ENCODE measurements around the gene S100A2. TPM values are rescaled to one million over a fixed set of nuclear protein-coding genes. Genes with fewer than 3 reads are reported as not detected.

The S100A2 gene
- total RNA-seq, 1 experiment from 2014 or later: 5.6 TPM

DNA sequence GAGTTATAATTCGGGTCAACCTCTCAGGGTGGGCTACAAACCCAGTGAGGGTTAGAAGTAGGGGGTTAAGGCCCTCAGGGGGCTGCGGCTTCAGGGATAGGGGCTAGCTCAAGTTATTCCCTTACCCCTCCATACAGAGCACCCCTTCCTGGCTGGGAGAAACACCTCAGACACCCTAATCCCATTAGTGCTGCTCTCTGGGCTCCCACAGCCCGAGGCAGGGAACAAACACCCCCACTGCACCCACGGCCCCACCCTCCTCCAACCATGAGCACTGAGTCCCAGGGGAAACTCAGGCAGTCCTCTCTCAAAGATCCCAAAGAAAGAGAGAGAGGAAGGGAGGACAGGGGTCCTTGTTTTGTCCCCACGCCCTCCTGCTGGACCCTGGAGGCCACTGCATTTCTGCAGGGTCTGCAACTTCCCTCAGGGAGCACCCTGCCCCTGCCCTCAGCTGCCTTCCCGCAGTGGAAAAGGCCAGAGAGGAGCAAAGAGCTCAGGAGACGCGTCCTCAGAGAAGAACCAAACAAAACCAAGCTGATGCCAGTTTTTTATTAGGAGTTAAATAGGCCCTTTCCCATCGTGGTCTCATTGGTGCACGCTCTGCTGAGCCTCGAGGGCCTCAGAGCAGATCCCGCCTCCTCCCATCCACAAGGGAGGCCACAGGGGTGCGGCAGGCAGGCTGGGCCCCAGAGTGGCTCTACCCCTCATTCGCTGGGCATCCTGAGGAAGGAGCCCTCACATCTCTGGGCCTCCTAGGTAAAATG lies 18.7 kb downstream of the S100A2 start:
- DNase-seq (ENCODE audit: extremely low read depth, low read depth): no peak

DNA sequence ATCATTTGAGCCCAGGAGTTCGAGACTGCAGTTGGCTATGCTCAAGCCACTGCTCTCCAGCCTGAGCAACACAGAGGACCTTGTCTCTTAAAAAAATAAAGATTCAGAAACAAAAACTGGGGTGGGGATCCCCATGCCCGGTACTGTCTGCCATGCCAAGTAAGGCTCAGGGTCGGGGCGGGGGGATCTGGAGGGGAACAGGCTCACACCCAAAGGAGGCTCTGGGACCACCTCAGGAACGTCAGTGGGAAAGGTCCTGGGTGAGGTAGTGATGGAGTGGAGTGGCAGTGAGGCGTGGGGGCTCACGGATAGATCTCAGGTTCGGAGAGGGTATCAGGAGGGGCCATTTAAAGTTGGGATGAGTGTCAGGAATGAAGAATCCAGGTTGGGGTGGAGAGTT lies 19.3 kb downstream of the S100A2 start:
- no peak for DNase-seq (ENCODE audit: extremely low read depth, low read depth)

GRCh38 chr1:153545067-153546055 lies 20.3 kb downstream of the S100A2 start, which contains the start of gene S100A4:
Gene S100A4, minus strand, starts transcription at chr1:153545806. Its CDS starts 1,012 bp downstream, at chr1:153544794.
- peak; percentile 96 for DNase-seq (ENCODE audit: extremely low read depth, low read depth)

GRCh38 chr1:153544453-153545066 lies 21.1 kb downstream of the S100A2 start:
- no peak for DNase-seq (ENCODE audit: extremely low read depth, low read depth)

DNA sequence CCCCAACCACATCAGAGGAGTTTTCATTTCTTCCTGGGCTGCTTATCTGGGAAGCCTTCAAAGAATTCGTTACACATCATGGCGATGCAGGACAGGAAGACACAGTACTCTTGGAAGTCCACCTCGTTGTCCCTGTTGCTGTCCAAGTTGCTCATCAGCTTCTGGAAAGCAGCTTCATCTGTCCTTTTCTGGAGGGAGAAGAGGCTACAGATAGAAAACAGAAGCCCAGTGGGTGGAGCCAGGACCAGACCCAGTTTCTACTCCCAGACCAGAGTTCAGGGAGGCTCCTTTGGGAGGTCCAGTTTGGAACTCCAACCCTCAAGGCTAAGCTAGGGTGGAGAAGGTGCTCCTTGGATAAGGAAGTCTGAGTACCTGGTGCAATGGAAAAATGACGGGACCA lies 21.9 kb downstream of the S100A2 start:
- DNase-seq (ENCODE audit: extremely low read depth, low read depth): no peak

DNA sequence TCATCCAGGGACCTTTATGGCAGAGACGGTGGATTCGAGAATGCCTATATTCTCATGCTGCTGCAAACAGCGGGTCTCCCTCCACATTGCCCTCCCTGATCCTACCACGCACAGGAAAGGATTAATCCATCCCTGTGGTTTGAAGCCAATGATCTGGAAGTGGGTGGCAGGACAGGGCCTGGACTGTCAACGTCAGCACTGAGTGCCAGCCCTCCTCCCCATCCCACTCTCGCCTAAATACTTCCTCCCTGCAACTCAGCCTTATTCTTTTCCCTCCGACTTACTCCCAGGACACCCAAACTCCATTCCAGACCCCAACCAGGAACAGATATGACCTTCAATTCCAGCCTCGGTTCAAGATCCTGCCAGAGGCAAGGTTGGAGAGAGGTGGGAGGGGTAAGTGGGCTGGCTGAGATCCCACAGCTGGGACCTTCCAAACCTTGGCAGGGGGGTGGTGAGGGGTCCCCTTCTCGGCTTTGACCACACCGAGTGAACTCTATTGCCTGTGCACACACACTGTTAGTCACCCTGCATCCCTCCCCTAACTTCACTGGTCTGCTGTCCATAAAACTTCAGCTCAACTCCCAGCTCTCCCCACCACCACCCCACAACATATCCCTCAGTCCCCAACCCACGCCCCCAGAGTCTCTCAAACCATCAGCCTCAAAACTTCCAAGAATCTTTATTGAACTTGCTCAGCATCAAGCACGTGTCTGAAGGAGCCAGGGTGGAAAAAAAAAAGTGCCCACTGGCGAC lies 22.5 kb downstream of the S100A2 start:
- no peak for DNase-seq (ENCODE audit: extremely low read depth, low read depth)

DNA sequence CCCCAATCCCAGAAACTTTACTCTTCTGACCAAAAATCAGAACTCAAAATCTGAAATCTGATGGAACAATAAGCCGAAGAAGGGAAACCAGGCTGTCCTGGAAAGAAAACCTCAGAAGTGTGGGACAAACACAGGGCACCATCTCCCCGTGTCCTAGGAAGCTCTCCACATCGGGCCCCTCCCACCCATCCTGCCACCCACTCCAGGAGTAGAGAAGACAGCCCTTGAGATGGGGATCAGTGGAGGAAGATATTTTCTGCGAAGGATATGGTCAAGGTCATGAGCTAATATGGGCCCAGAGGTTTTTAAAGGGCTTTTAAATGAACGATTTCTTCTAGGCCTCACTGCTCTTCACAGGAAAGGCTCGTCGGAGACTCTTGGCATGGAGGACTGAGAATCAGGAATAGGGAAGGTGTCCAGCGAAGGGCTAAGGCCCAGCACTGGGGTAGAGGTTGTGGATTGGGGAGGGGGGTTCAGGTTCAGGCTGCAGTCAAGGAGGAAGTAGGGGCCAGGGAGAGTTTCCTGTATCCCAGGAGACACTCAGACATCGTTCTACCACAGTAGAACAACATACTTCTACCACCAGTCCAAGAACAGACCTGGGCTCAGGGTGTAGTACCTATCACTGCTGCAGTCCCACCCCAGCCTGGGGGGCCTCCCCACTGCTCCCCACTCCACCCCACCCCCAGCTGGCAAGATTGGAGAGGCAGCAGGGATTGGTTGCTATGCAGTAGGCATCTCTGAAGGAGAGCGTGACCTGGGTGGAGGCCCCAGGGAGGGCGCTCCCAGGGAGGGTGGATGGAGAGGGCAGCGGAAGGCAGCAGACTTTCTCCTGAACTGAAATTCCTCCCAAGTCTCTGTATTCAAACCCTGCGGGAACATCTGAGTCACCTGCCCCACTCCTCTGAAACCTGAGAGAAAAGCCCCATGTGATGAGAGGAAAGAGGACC lies 23.7 kb downstream of the S100A2 start:
- DNase-seq (ENCODE audit: extremely low read depth, low read depth): no peak

DNA sequence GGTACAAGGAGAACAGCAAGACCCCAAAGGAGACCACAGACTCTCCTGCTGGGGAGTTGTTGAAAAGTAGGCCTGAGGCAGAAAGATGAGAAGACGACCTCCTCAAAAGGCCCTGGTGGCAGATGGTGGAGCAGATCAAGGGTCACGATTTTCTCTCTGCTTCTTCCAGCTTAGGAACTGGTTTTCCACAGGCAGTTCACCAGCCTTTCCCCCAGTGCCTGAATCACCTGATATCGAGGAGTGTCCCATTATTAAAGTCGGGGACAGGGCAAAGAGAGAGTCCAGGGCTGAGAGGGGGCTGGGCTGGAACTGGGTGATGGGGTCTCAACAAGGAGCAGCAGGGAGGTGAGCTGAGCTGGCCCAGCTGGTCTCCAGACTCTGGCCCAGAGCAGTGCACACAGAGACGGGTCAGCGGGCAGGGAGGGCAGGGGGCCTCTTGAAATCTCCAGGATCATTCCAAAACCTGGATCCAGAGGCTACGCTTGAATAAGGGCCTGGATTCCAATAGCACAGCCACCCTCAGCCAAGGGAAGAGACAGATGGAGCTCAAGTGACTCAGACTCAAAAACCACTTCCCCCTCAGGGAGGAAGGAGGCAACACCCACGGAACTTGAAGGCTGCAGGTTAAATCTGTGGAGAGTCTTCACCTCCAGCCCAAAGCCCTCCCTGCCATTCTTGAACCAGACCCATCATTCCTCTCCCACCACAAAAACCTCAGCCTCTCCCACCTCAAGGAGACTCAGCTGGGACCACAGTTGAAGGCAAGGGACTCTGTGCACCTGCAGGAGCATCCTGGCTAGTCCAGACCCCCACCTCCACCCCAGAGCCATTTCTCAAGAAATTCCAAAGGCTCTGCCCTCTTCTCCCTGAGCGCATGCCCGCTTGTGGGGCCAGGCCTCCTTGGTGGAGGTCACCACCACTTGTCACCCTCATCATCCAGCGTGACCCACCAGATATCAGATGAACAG lies 25.0 kb downstream of the S100A2 start, which contains the start of gene S100A5:
S100A5 (minus strand) TSS at position 541 of the 968 bp plus-strand sequence. CDS start 743 bp downstream, outside the sequence.
- no peak for DNase-seq (ENCODE audit: extremely low read depth, low read depth)

- no peak for DNase-seq (ENCODE audit: extremely low read depth, low read depth)
These were observed 26.1 kb downstream of the S100A2 start for GRCh38 chr1:153539395-153540093.

DNA sequence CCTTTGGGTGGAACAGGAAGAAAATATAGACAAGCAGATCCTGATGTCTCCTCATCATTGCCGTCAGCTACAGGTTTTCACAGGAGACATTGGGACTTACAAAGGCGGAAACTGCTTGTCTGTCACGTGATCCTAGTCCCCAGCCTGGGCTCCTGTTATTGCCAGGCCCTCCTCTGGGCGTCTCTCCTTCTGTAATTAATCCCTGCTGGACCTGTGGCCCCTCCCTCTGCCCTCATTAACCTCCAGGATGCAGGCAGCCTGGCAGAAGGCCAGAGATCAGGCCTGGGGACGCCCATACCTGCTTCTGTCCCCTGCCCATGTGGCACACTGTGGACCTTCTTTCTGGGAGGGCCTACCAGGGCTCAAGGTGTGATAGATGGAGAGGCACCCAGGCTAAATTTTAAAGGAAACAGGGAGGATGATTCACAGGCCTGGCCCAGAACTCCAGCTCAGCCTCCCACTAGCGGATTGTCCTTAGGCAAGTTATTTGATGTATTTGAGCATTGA lies 27.3 kb downstream of the S100A2 start:
- no peak for DNase-seq (ENCODE audit: extremely low read depth, low read depth)

DNA sequence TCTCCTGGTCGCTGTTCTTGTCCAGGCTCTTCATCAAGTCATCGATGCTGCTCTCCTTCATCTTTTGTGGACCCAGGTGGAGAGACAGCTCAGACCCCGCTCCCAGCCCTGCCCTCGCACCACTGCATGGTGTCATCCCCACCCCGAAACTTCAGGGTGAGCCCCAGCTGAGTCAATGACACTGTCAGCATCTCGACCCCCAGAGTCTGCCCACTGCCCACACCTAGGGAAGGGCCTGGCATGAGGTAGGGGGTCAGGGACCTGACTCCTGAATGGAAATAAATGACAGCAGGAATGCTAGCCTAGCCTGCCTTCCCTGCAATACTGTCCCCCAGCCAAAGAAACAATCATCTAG lies 28.3 kb downstream of the S100A2 start:
- DNase-seq (ENCODE audit: extremely low read depth, low read depth): no peak

DNA sequence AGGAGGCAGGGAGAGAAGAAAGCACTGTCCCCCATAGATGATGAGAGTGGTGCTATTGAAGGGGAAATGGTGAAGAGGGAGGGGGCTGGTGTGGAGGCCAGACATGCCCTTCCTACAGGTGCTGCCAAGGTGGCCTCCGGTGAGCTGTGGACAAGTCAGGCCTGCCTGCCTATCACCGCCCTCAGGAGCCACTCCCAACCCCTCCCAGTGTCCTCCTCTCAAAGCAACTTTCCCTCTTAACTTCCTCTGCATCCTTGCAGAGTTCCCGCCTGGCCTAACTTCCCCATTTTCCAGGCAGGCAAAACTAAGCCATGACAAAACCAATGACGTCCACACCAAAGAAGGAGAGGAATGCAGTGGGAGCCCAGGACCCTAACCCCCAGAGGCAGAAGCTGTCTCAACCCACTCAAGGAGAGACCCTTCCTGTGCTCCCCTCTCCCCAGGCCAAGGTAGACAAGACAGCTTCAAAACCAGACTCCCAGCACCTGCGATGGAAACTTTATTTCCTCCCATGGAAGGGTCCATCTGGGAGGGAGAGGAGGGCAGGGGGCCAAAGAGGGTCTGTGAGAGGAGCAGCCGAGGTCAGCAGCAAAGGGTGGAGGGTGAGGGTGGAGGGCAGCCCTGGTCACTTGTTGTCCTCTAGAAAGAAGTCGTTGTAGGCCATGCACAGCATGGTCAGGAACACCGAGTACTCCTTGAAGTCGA lies 28.8 kb downstream of the S100A2 start:
- DNase-seq (ENCODE audit: extremely low read depth, low read depth): no peak

DNA sequence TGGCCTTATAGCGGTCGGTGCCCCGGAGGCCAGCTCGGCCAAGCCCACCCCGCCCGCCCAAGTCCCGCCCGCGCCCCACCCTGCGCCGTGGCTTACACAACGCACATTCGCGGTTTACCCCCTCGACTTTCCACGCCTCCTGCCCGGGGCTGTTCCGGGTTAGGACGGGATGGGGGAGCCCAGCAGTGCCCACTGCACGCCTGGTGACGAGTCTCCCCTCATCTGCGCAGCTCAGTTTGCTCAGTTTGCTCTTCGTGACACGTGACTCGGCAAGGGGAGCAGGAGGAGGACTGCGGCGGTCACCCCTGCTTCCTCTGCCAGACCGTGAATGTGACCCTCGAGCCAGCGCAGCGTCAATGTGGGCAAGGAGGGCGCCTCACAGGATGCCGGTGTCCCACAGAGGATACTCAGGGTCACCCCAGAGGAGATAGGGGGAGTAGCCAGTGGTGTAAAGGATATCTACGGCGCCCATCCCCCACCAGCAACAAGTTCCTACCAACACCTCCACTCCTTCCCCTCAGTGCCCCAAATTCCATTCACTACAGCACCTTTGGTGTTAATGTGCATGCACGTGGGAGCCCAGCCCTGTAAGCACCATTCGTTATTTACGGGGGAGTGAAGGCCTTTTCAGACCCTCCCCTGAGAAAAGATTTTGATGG lies 29.5 kb downstream of the S100A2 start:
- peak; percentile 93 for DNase-seq (ENCODE audit: extremely low read depth, low read depth)

DNA sequence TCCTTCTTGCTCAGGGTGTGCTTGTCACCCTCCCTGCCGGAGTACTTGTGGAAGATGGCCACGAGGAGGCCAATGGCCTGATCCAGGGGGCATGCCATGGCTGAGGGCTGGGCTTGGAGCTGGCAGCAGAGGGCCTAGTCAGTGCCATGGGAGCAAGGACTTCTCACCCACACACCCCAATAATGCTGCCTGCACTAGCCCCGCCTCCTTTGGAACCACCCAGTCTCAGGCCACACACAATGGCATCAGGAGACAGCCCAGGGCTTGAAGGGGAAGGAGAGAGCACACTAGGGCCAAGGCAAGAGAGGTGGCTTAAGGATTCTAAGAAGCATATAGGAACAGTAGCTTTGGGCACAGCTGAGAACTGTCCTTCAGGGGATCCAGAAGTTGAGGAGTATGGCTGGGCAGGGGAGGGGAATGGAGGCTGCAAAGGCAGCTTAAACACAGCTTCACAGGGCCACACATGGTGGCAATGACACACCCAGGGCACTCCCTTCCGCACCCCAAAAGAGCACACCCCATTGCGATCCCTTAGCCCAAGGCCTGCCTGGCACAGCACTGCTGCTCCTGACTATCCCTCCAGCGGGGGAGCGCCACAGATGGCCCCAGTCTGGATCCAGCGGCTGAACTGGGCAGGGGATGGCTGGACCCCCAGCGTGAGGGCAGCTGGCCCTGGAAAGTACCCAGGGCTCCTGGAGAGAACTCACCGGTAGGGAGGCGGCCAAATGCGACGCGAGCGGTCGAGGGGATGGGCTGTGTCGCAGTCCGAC lies 30.2 kb downstream of the S100A2 start, which contains the start of gene S100A6:
S100A6 (minus strand) TSS at position 750 of the 770 bp plus-strand sequence; CDS start at position 98, 652 bp downstream.
- DNase-seq (ENCODE audit: extremely low read depth, low read depth): peak; percentile 54

DNA sequence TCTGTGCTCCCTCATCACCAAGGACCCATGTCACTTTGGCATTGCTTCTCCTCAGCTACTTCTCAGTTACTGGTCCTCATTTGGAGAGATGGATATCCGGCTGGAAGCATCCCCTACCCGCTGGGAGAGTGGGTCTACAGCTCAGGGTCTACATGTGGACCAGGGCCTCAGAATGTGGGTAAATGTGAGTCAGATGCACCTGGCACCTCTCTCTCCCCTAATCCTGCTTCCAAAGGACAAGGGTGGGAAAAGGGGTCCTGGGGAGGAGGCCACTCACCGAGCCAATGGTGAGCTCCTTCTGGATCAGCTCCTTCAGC lies 30.8 kb downstream of the S100A2 start:
- DNase-seq (ENCODE audit: extremely low read depth, low read depth): no peak

Measured in NCI-H460 (cell line).